HG02642 (cell line): ENCODE measurements around the gene ATP6V0E2.
"Not testable (repeated sequence)": the region's sequence is repeated elsewhere in the genome, so short reads cannot be mapped to it uniquely, and the experiment has no call there.

ENCODE experiments used
- ATAC-seq: cut with Tn5 transposase; IDR thresholded peaks from one replicate; pipeline ENCODE4 v1.9.1; 2021; ENCODE audit warnings: mild to moderate bottlenecking; ENCODE audit not compliant: unreplicated experiment, poor library complexity

Gene ATP6V0E2

GRCh38 chr7:149874644-149875028, 867 bp downstream of the ATP6V0E2 start:
- ATAC-seq = no peak

GRCh38 chr7:149875396-149875795, 1.6 kb downstream of the ATP6V0E2 start:
- ATAC-seq = no peak

- ATAC-seq = no peak
Measured at GRCh38 chr7:149877890-149878522, 4.2 kb downstream of the ATP6V0E2 start.

- ATAC-seq = no peak
Measured at GRCh38 chr7:149878523-149878921, 4.8 kb downstream of the ATP6V0E2 start.

- no peak for ATAC-seq
Measured at GRCh38 chr7:149879271-149879743, 5.5 kb downstream of the ATP6V0E2 start.

- no peak for ATAC-seq
Measured at GRCh38 chr7:149879766-149880637, 6.2 kb downstream of the ATP6V0E2 start.

- no peak for ATAC-seq
Measured at GRCh38 chr7:149880638-149881311, 7.0 kb downstream of the ATP6V0E2 start.

GRCh38 chr7:149881328-149882247, 7.8 kb downstream of the ATP6V0E2 start:
- ATAC-seq = no peak

GRCh38 chr7:149882248-149883047, 8.7 kb downstream of the ATP6V0E2 start:
- ATAC-seq = no peak

- no peak for ATAC-seq
Measured at GRCh38 chr7:149883048-149883438, 9.3 kb downstream of the ATP6V0E2 start.

- peak; percentile 78 for ATAC-seq
Measured at GRCh38 chr7:149883452-149883861, 9.7 kb downstream of the ATP6V0E2 start.

- no peak for ATAC-seq
Measured at GRCh38 chr7:149884016-149884415, 10.2 kb downstream of the ATP6V0E2 start.

- ATAC-seq = no peak
Measured at GRCh38 chr7:149884541-149884940, 10.8 kb downstream of the ATP6V0E2 start.

GRCh38 chr7:149885191-149886017, 11.6 kb downstream of the ATP6V0E2 start:
- no peak for ATAC-seq

- ATAC-seq = no peak
Measured at GRCh38 chr7:149886018-149886415, 12.2 kb downstream of the ATP6V0E2 start.

GRCh38 chr7:149887311-149887710, 13.5 kb downstream of the ATP6V0E2 start:
- no peak for ATAC-seq

- ATAC-seq = not testable (repeated sequence)
Measured at GRCh38 chr7:149890715-149891114, 16.9 kb downstream of the ATP6V0E2 start.

GRCh38 chr7:149894957-149895356, 21.2 kb downstream of the ATP6V0E2 start:
- not testable (repeated sequence) for ATAC-seq
